Spinal cord (tissue), 10 donors: ENCODE measurements around the gene IMP3. TPM values are rescaled to one million over a fixed set of nuclear protein-coding genes. Genes with fewer than 3 reads are reported as not detected.

Experiments used
- DNase-seq, 6 donors: peaks; one replicate each; pipeline versions ENCODE4 v3.0.0 to v3.0.0-alpha.2; 2013 to 2015; ENCODE audit warnings: low spot score in 6 of 6, low read depth in 4 of 6
- H3K27ac ChIP-seq: one replicate; pipeline ENCODE4 v1.5.1; 2013; ENCODE audit warnings: low read depth, low read length, control low read depth
- H3K27me3 ChIP-seq: one replicate; pipeline ENCODE4 v1.6.1; 2013; ENCODE audit warnings: low read length; ENCODE audit not compliant: control insufficient read depth, insufficient read depth
- H3K36me3 ChIP-seq: one replicate; pipeline ENCODE4 v1.6.1; 2013; ENCODE audit warnings: low read length; ENCODE audit not compliant: control insufficient read depth, insufficient read depth
- H3K4me1 ChIP-seq: one replicate; pipeline ENCODE4 v1.6.1; 2013; ENCODE audit warnings: low read length; ENCODE audit not compliant: control insufficient read depth, insufficient read depth
- H3K4me3 ChIP-seq: one replicate; pipeline ENCODE4 v1.5.1; 2013; ENCODE audit warnings: low read depth, low read length, control low read depth
- H3K9me3 ChIP-seq: one replicate; pipeline ENCODE4 v1.6.1; 2013; ENCODE audit warnings: low read length; ENCODE audit not compliant: control insufficient read depth, insufficient read depth
- WGBS: methylation state at CpG from one replicate; pipeline ENCODE4 v1.1.5; 2013; ENCODE audit warnings: missing lambda C conversion rate; ENCODE audit not compliant: insufficient coverage; 5-methylcytosine and 5-hydroxymethylcytosine counted together
- polyA plus RNA-seq, 2 donors: library from polyadenylated mRNA; unstranded; fragments of 120-200 nt; gene quantifications; one replicate each; pipeline ENCODE4 v1.2.1, GENCODE V29; 2013; ENCODE audit not compliant: insufficient read length in 2 of 2
- total RNA-seq, 2 donors: library from RNA; depleted of rRNA in 1 of 2; stranded (reverse); fragments of 120-200 nt in 1 of 2; fragments of >200 nt in 1 of 2; gene quantifications; one replicate each; pipeline versions ENCODE4 v1.2.3 to v1.2.4, GENCODE V29; 2013 to 2014
- donor health status: healthy.

The IMP3 gene
- total and polyA plus RNA-seq, 4 donors: 34.7 to 66.6 (median 59.5) TPM

- peaks cover 11% of the 10 kb centered on the region for H3K4me1 ChIP-seq
- peak; percentile 81 to 98 (median 87) for DNase-seq
- no peaks in the 10 kb centered on the region for H3K27me3 ChIP-seq
- under 1% methylated on average over 37 of the region's 47 CpGs for WGBS
- no peaks in the 10 kb centered on the region for H3K36me3 ChIP-seq
- peak within 1 kb of the TSS; percentile 99 for H3K27ac ChIP-seq
- H3K9me3 ChIP-seq: no peaks in the 10 kb centered on the region
- H3K4me3 ChIP-seq: peak within 1 kb of the TSS; percentile 99
Measured at GRCh38 chr15:75625542-75626347, 14.3 kb downstream of the IMP3 start, which contains the start of gene SNUPN. SNUPN (minus strand) TSS chr15:75625725; CDS start chr15:75621051, 4,674 bp downstream.

- H3K36me3 ChIP-seq: peaks cover 13% of the 10 kb centered on the region
- H3K9me3 ChIP-seq: no peaks in the 10 kb centered on the region
- 100% methylated on average over 1 of the region's 2 CpGs for WGBS
- H3K4me1 ChIP-seq: peaks cover 11% of the 10 kb centered on the region
- DNase-seq: no peak
- no peaks in the 10 kb centered on the region for H3K27me3 ChIP-seq
- H3K27ac ChIP-seq: no peak overlapping the region
- no peak overlapping the region for H3K4me3 ChIP-seq
Measured at GRCh38 chr15:75622505-75622904, 17.5 kb downstream of the IMP3 start.

GRCh38 chr15:75620841-75621391 is 19.1 kb downstream of the IMP3 start:
- H3K27ac ChIP-seq: peak overlapping the region; percentile 72

GRCh38 chr15:75620058-75620820 is 19.8 kb downstream of the IMP3 start:
- Histone ChIP-seq H3K4me1 (peaks cover 4% of the 10 kb centered on the region), H3K36me3 (peaks cover 32% of the 10 kb centered on the region), H3K27ac (peak overlapping the region; percentile 72), H3K9me3 (no peaks in the 10 kb centered on the region), H3K27me3 (no peaks in the 10 kb centered on the region), H3K4me3 (no peak overlapping the region)
- no CpG with 5 or more reads among the region's 4 CpGs for WGBS
- DNase-seq: peak in 1 of 6 donors; percentile 68

More at GRCh38 chr15:75620841-75621391, 19.1 kb downstream of the IMP3 start:
- peaks cover 27% of the 10 kb centered on the region for H3K36me3 ChIP-seq
- peak in 2 of 6 donors; percentile 12 to 67 for DNase-seq
- WGBS: 62% methylated on average over 6 of the region's 7 CpGs
- peaks cover 6% of the 10 kb centered on the region for H3K4me1 ChIP-seq
- H3K4me3 ChIP-seq: no peak overlapping the region
- no peaks in the 10 kb centered on the region for H3K27me3 ChIP-seq
- no peaks in the 10 kb centered on the region for H3K9me3 ChIP-seq

- H3K36me3 ChIP-seq: peaks cover 58% of the 10 kb centered on the region
- H3K9me3 ChIP-seq: no peaks in the 10 kb centered on the region
- no peak overlapping the region for H3K4me3 ChIP-seq
Measured at GRCh38 chr15:75616766-75617165, 23.3 kb downstream of the IMP3 start.

GRCh38 chr15:75606711-75607699 is 33.0 kb downstream of the IMP3 start:
- H3K36me3 ChIP-seq: peaks cover 72% of the 10 kb centered on the region
- H3K27ac ChIP-seq: no peak overlapping the region
- no peak for DNase-seq

More at GRCh38 chr15:75616766-75617165, 23.3 kb downstream of the IMP3 start:
- Histone ChIP-seq H3K27me3 (no peaks in the 10 kb centered on the region), H3K27ac (no peak overlapping the region), H3K4me1 (no peaks in the 10 kb centered on the region)
- no peak for DNase-seq

GRCh38 chr15:75606026-75606425 is 34.0 kb downstream of the IMP3 start:
- Histone ChIP-seq H3K27me3 (no peaks in the 10 kb centered on the region), H3K9me3 (no peaks in the 10 kb centered on the region), H3K4me3 (no peak overlapping the region), H3K4me1 (no peaks in the 10 kb centered on the region), H3K36me3 (peaks cover 67% of the 10 kb centered on the region), H3K27ac (no peak overlapping the region)
- 91% methylated on average over 4 of the region's 8 CpGs for WGBS
- DNase-seq: no peak

More at GRCh38 chr15:75606711-75607699, 33.0 kb downstream of the IMP3 start:
- H3K9me3 ChIP-seq: no peaks in the 10 kb centered on the region
- no peaks in the 10 kb centered on the region for H3K4me1 ChIP-seq
- no peaks in the 10 kb centered on the region for H3K27me3 ChIP-seq
- WGBS: 100% methylated on average over 2 of the region's 6 CpGs
- H3K4me3 ChIP-seq: no peak overlapping the region

- Histone ChIP-seq H3K4me3 (no peak overlapping the region), H3K27me3 (no peaks in the 10 kb centered on the region), H3K27ac (no peak overlapping the region), H3K9me3 (no peaks in the 10 kb centered on the region), H3K4me1 (no peaks in the 10 kb centered on the region), H3K36me3 (peaks cover 57% of the 10 kb centered on the region)
- WGBS: 60% methylated on average over 1 of the region's 2 CpGs
- no peak for DNase-seq
Measured at GRCh38 chr15:75599401-75599800, 40.6 kb downstream of the IMP3 start.

GRCh38 chr15:75598361-75598760 is 41.7 kb downstream of the IMP3 start:
- 83% methylated on average over 2 of the region's 4 CpGs for WGBS
- Histone ChIP-seq H3K4me3 (no peak overlapping the region), H3K9me3 (no peaks in the 10 kb centered on the region), H3K27ac (no peak overlapping the region), H3K36me3 (peaks cover 59% of the 10 kb centered on the region), H3K4me1 (no peaks in the 10 kb centered on the region), H3K27me3 (no peaks in the 10 kb centered on the region)
- DNase-seq: no peak
